ENCODE data around the gene STARD5. TPM values are rescaled to one million over a fixed set of nuclear protein-coding genes. Genes with fewer than 3 reads are reported as not detected.

STARD5 gene
- total RNA-seq, 1 experiment from 2014 or later = 2.3 TPM

GRCh38 chr15:81302701-81303109 lies 21.2 kb downstream of the STARD5 start:
- Histone ChIP-seq H3T11ph (ENCODE audit: low read length) (no peak overlapping the region), H3K27ac (ENCODE audit: insufficient read length, low read depth, low read length) (no peak overlapping the region), H2BK120ac (ENCODE audit: low read depth, low read length, poor library complexity, severe bottlenecking) (no peak overlapping the region), H4K8ac (replicated peaks; ENCODE audit: insufficient read length, low read depth, low read length) (no peak overlapping the region), H3K4ac (ENCODE audit: low read depth, low read length) (no peak overlapping the region), H4K5ac (ENCODE audit: insufficient read length, low read depth, low read length) (no peak overlapping the region), H4K91ac (ENCODE audit: insufficient read length, low read depth, low read length) (no peak overlapping the region), H3K14ac (ENCODE audit: insufficient read depth, low read length) (no peak overlapping the region), H3K9ac (ENCODE audit: extremely low read depth, insufficient read length, low read length) (no peak overlapping the region), H3K4me1 (ENCODE audit: insufficient read depth, low read length) (peaks cover 4% of the 10 kb centered on the region; the same call in 1 of the 2 replicates), H4K20me1 (ENCODE audit: control insufficient read depth, insufficient read depth, insufficient read length) (no peaks in the 10 kb centered on the region), H3K18ac (ENCODE audit: insufficient read length, low read depth, low read length) (no peak overlapping the region), H2BK20ac (ENCODE audit: low read depth, low read length, poor library complexity, severe bottlenecking) (no peak overlapping the region), H3K23ac (ENCODE audit: insufficient read length, low read depth, low read length) (no peak overlapping the region), H2BK12ac (ENCODE audit: insufficient read length, low read depth, low read length) (no peak overlapping the region), H3K4me2 (ENCODE audit: insufficient read depth, insufficient read length, low read length) (no peak overlapping the region), H3K27me3 (ENCODE audit: insufficient read depth, low read length) (no peaks in the 10 kb centered on the region), H3K56ac (ENCODE audit: insufficient read length, low read depth, low read length) (no peak overlapping the region), H3K79me1 (ENCODE audit: insufficient read depth, low read depth, low read length, poor library complexity, severe bottlenecking) (no peaks in the 10 kb centered on the region), H3K9me3 (ENCODE audit: control insufficient read depth, low read depth, low read length) (no peaks in the 10 kb centered on the region), H2AFZ (ENCODE audit: low read length) (no peak overlapping the region), H2AK5ac (ENCODE audit: insufficient read length, low read length) (no peak overlapping the region), H3K23me2 (ENCODE audit: insufficient read length, low read depth, low read length, poor library complexity, severe bottlenecking) (no peaks in the 10 kb centered on the region), H2BK15ac (ENCODE audit: low read depth, low read length) (no peak overlapping the region), H2BK5ac (ENCODE audit: insufficient read length, low read length) (no peak overlapping the region), H3K79me2 (ENCODE audit: insufficient read depth, low read length) (no peaks in the 10 kb centered on the region)
- peaks cover 0 to 2% (median 0%) of the 10 kb centered on the region in 3 experiments; a peak in 1 of 7 replicates for H3K36me3 Mint-ChIP-seq (ENCODE audit: insufficient read depth in 1 of 3, low read depth in 3 of 3)
- no peak for TF ChIP-seq CTCF (conservative IDR thresholded peaks at IDR 0.05)
- H3K4me1 Mint-ChIP-seq = peaks cover 31 to 33% of the 10 kb centered on the region in 2 experiments
- H3K9me3 Mint-ChIP-seq = no peaks in the 10 kb centered on the region
- no peak overlapping the region for H3K4me3 Mint-ChIP-seq
- no peak overlapping the region for H3K27ac Mint-ChIP-seq
- no peak for DNase-seq
- H3K27me3 Mint-ChIP-seq (ENCODE audit: low read depth) = peaks cover 4% of the 10 kb centered on the region
- no CpG with 5 or more reads among the region's 6 CpGs for WGBS (ENCODE audit: extremely low coverage, insufficient read length, low lambda C conversion rate)
